Pancreas (tissue), 10 donors: ENCODE data around the gene LRRC10B. TPM values are rescaled to one million over a fixed set of nuclear protein-coding genes. Genes with fewer than 3 reads are reported as not detected.

ENCODE experiments used
- ATAC-seq, 4 donors: fragments of 200-7000 bp; cut with Tn5 transposase; one replicate each; pipeline versions ENCODE4 v1.8.0 to v1.9.1; 2020; ENCODE audit warnings: mild to moderate bottlenecking in 4 of 4, moderate library complexity in 4 of 4
- DNase-seq, 6 donors: peaks; one replicate each; pipeline ENCODE4 v3.0.0-alpha.2; 2020
- FAIRE-seq: peaks from 2 replicates; lab custom pipeline; 2012; peaks lifted over from hg19 to GRCh38; lab: Jason Lieb, UNC
- H3K27ac ChIP-seq, 4 donors: fragments of 200-600 bp; sonication (generic); 1 replicate in 3 of 4; 2 replicates in 1 of 4; pipeline versions ENCODE4 v1.5.0 to v1.8.0; 2020
- H3K27me3 ChIP-seq, 4 donors: fragments of 200-600 bp; one replicate each; pipeline ENCODE4 v1.8.0; 2021
- H3K36me3 ChIP-seq, 3 donors: fragments of 200-600 bp; sonication (generic) in 1 of 3; one replicate each; pipeline versions ENCODE4 v1.5.0 to v1.8.0; 2020 to 2021
- H3K4me1 ChIP-seq, 3 donors: fragments of 200-600 bp; one replicate each; pipeline ENCODE4 v1.8.0; 2021
- H3K4me3 ChIP-seq, 4 donors: fragments of 200-600 bp; sonication (generic) in 2 of 4; one replicate each; pipeline versions ENCODE4 v1.5.0 to v1.8.0; 2020 to 2021
- H3K9me3 ChIP-seq, 4 donors: fragments of 200-600 bp; one replicate each; pipeline ENCODE4 v1.8.0; 2021
- WGBS, 2 donors: extraction: QIAGEN DNeasy Blood & Tissue Kit; methylation state at CpG; one replicate each; pipeline ENCODE4 v1.1.7; 2013; 5-methylcytosine and 5-hydroxymethylcytosine counted together
- intact Hi-C, 3 donors: fragments of 100-400 bp; cut with DNase I; formaldehyde crosslinking; loops; one replicate each; pipeline versions ENCODE4 v1.11.1 to v1.14.2; 2022
- polyA plus RNA-seq, 2 donors: library from polyadenylated mRNA; stranded (reverse); fragments of 200-250 nt; gene quantifications; one replicate each; pipeline ENCODE4 v1.2.3, GENCODE V29; 2013
- total RNA-seq, 6 donors: library from RNA; stranded (reverse); fragmentation: NEBNext Ultra II Directional in 4 of 6; extraction: Animal tissue kit (Norgen Biotek cat#: 25700) in 4 of 6; gene quantifications; one replicate each; pipeline versions ENCODE4 v1.2.1 to v1.2.4, GENCODE V29; 2021 to 2023
- TF ChIP-seq, protein P1 (sequence below), 4 donors: fragments of 200-600 bp; sonication (generic) in 3 of 4; IDR thresholded peaks; one replicate each; pipeline versions ENCODE4 v1.5.0 to v1.8.0; 2021; ENCODE audit warnings: antibody characterized with exemption in 4 of 4
- donor health status: healthy with polysubstance abuse.
- donor health status: DM: no; HTN: no; CAD: no; lungs with moderate emphysema.
- donor health status: DM: no; HTN: no; CAD: no.
- donor health status: control.
- donor health status: control.
- donor health status: Bipolar disorder and iron deficiency.
- donor health status: DM: yes; HTN: yes; CAD: no.
- donor health status: DM: no; HTN: no; CAD: no.
- donor health status: DM: no; HTN: no; CAD: no.
- donor health status: DM: yes; HTN: yes; CAD: no.

The LRRC10B gene
- total and polyA plus RNA-seq, 8 donors: 0.28 to 10.2 (median 1.2) TPM

DNA sequence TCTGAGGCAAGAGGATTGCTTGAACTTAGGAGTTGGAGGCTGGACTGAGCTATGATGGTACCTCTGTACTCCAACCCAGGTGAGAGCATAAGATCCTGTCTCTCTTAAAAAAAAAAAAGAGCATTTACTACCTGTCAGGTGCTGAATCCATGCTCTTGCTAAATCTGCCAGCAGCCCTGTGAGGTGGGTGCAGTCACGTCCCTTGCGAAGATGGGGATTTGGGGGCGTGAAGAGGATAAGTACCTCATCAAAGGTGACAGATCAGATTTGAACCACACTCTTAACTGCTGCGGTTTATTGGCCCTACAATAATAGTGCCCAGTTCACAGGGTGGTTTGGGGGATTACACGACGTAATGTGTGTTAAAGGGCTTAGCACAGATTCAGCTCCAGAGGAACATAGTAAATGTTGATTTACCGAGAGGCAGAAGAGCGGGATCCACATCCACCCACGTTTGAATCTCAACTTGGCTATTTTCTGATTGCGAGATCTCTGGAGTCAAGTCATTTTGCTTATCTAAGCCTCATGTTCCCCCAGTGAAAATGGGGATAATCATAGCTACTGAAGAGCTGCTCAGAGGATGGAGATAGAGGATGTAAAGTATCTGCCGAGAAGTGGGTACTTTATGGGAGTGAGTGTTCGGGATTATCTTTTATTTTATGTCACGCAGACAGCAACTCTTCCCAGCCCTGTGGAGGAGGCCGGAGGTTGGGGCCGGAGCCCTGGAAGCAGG, 28.1 kb upstream of the LRRC10B start:
- 74 to 76% methylated on average over 15 of the region's 15 CpGs for WGBS, 2 donors
- FAIRE-seq: no peak
- ATAC-seq: no peak
- no peaks in the 10 kb centered on the region for H3K9me3 ChIP-seq
- TF ChIP-seq, protein P1, sequence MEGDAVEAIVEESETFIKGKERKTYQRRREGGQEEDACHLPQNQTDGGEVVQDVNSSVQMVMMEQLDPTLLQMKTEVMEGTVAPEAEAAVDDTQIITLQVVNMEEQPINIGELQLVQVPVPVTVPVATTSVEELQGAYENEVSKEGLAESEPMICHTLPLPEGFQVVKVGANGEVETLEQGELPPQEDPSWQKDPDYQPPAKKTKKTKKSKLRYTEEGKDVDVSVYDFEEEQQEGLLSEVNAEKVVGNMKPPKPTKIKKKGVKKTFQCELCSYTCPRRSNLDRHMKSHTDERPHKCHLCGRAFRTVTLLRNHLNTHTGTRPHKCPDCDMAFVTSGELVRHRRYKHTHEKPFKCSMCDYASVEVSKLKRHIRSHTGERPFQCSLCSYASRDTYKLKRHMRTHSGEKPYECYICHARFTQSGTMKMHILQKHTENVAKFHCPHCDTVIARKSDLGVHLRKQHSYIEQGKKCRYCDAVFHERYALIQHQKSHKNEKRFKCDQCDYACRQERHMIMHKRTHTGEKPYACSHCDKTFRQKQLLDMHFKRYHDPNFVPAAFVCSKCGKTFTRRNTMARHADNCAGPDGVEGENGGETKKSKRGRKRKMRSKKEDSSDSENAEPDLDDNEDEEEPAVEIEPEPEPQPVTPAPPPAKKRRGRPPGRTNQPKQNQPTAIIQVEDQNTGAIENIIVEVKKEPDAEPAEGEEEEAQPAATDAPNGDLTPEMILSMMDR (IDR thresholded peaks at IDR 0.05): no peak
- DNase-seq: no peak
- H3K27ac ChIP-seq: no peak overlapping the region
- H3K4me1 ChIP-seq: no peaks in the 10 kb centered on the region
- no peaks in the 10 kb centered on the region for H3K36me3 ChIP-seq
- peaks cover 0 to 3% (median 0%) of the 10 kb centered on the region in 4 donors for H3K27me3 ChIP-seq
- no peak overlapping the region for H3K4me3 ChIP-seq
- intact Hi-C loops: loop anchor here in 1 of 3 donors (5.0 kb wide), 2 partner anchors 37 to 152 kb away; no protein-coding TSS in a partner anchor

DNA sequence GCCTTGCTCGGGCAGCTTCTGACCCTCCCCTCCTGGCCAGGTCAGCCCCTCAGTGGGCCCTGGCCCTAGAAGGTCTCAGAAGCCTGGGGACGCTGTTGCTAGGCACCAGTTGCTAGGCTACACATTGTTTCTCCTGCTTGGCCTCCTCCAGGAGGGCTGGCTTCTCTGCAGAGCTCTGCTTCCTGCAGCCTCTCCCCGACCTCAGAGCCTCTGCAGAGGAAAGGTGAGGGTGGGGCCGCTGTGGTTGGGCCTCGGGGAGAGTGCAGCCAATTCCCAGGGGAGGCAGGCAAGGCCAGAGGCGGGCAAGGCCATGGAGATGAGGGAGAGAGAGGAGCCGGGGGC, 27.6 kb upstream of the LRRC10B start:
- H3K9me3 ChIP-seq: no peaks in the 10 kb centered on the region
- no peaks in the 10 kb centered on the region for H3K4me1 ChIP-seq
- H3K36me3 ChIP-seq: no peaks in the 10 kb centered on the region
- intact Hi-C loops: loop anchor here in 1 of 3 donors (5.0 kb wide), 2 partner anchors 36 to 151 kb away; no protein-coding TSS in a partner anchor
- WGBS, 2 donors: 26 to 39% methylated on average over 7 of the region's 7 CpGs
- no peak for DNase-seq
- peaks cover 0 to 3% (median 0%) of the 10 kb centered on the region in 4 donors for H3K27me3 ChIP-seq
- ATAC-seq: peak in 3 of 4 donors; percentile 21 to 70 (median 26)
- no peak overlapping the region for H3K4me3 ChIP-seq
- TF ChIP-seq, protein P1 (IDR thresholded peaks at IDR 0.05): no peak
- FAIRE-seq: no peak
- H3K27ac ChIP-seq: no peak overlapping the region

DNA sequence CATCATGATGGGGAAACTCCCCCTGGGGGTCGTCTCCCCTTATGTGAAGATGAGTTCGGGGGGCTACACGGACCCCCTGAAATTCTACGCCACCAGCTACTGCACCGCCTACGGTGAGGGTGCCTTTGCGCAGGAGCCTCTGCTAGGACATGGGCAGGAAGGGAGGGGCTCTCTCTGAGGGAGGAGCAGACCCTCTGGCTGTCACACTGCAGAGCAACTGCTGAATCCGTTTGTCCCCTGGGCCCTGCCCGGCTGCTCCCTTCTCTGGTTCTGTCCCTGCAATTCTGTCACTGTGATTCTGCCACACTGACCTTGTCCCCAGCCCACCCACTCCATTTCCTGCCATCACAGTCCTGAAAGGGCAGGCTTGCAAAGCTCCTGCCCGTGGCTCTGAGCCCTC, 26.7 kb upstream of the LRRC10B start:
- WGBS, 2 donors: 50 to 58% methylated on average over 10 of the region's 10 CpGs
- Histone ChIP-seq H3K4me3 (no peak overlapping the region), H3K36me3 (no peaks in the 10 kb centered on the region), H3K4me1 (no peaks in the 10 kb centered on the region), H3K27me3 (peaks cover 0 to 3% (median 0%) of the 10 kb centered on the region in 4 donors), H3K9me3 (no peaks in the 10 kb centered on the region), H3K27ac (no peak overlapping the region)
- TF ChIP-seq, protein P1 (IDR thresholded peaks at IDR 0.05): no peak
- DNase-seq (no peak), FAIRE-seq (no peak), ATAC-seq (no peak)
- intact Hi-C loops: loop anchor here in 1 of 3 donors (5.0 kb wide), 2 partner anchors 35 to 150 kb away; no protein-coding TSS in a partner anchor

DNA sequence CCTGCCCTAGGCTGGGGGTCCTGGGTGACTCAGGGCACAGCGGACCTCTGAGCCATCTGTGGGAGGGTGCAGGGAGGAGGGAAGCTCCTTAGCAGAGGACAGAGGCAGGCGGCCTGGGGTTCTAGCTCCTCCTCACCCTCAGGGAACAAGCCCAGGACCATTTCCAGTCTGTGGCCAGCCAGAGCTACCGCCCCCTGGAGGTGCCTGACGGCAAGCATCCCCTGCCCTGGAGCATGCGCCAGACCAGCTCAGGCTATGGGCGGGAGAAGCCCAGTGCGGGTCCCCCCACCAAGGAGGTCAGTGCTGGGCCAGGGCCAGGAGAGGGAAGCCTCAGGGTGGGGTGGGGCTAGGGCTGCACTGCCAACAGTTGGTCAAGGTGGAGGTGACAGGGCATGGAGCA, 26.0 kb upstream of the LRRC10B start:
- Histone ChIP-seq H3K4me1 (no peaks in the 10 kb centered on the region), H3K36me3 (no peaks in the 10 kb centered on the region), H3K4me3 (no peak overlapping the region), H3K27ac (no peak overlapping the region), H3K9me3 (no peaks in the 10 kb centered on the region), H3K27me3 (peaks cover 0 to 3% (median 0%) of the 10 kb centered on the region in 4 donors)
- 21 to 30% methylated on average over 7 of the region's 7 CpGs for whole genome bisulfite sequencing, 2 donors
- FAIRE-seq (no peak), ATAC-seq (peak in 3 of 4 donors; percentile 45 to 56 (median 51)), DNase-seq (peak in 1 of 6 donors; percentile 68)
- TF ChIP-seq, protein P1 (IDR thresholded peaks at IDR 0.05): peak in 3 of 4 donors; percentile 10 to 27 (median 26)
- intact Hi-C loops: loop anchor here in 1 of 3 donors (5.0 kb wide), 2 partner anchors 35 to 150 kb away; no protein-coding TSS in a partner anchor

DNA sequence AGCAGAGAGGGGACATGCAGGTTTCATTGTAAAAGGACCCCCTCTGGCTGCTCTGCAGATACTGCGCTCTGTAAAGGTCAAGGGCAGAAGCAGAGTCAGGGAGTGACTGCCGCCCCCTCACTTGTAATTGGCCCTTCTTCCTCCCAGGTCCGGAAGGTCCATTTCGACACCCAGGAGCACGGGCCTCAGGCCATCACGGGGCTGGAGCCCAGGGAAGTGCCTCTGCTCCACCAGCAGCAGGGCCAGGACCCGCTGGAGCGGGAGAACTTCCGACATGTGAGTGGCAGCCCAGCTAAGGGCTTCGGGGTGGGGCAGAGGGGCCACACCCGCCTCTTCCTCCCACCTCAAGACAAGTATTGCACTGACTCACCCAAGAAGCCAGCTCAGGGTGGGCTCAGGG, 24.0 kb upstream of the LRRC10B start:
- no peaks in the 10 kb centered on the region for H3K4me1 ChIP-seq
- FAIRE-seq: no peak
- DNase-seq: peak in 1 of 6 donors; percentile 57
- ATAC-seq: no peak
- WGBS, 2 donors: 82 to 91% methylated on average over 11 of the region's 11 CpGs
- TF ChIP-seq, protein P1 (IDR thresholded peaks at IDR 0.05): no peak
- no peak overlapping the region for H3K27ac ChIP-seq
- no peaks in the 10 kb centered on the region for H3K27me3 ChIP-seq
- no peak overlapping the region for H3K4me3 ChIP-seq
- intact Hi-C loops: loop anchor here in 1 of 3 donors (5.0 kb wide), 2 partner anchors 33 to 148 kb away; no protein-coding TSS in a partner anchor
- H3K9me3 ChIP-seq: no peaks in the 10 kb centered on the region
- H3K36me3 ChIP-seq: no peaks in the 10 kb centered on the region
